Aorta (tissue), 5 donors: Measurements from ENCODE around the gene ARSI. TPM values are rescaled to one million over a fixed set of nuclear protein-coding genes. Genes with fewer than 3 reads are reported as not detected.

ENCODE experiments used
- ATAC-seq: fragments of 200-7000 bp; cut with Tn5 transposase; one replicate; pipeline ENCODE4 v1.9.1; 2022; ENCODE audit warnings: moderate library complexity; ENCODE audit not compliant: low FRiP score
- DNase-seq, 2 donors: peaks; one replicate each; pipeline ENCODE4 v3.0.0-alpha.2; 2020
- H3K27ac ChIP-seq, 2 donors: one replicate each; pipeline ENCODE4 v1.5.1; 2013; ENCODE audit warnings: low read length in 2 of 2, mild to moderate bottlenecking in 2 of 2, moderate library complexity in 2 of 2, control low read depth in 1 of 2, inconsistent platforms in 1 of 2, low read depth in 1 of 2
- H3K27me3 ChIP-seq, 2 donors: one replicate each; pipeline ENCODE4 v1.6.1; 2013; ENCODE audit warnings: control low read depth in 1 of 2, low read length in 1 of 2, mild to moderate bottlenecking in 1 of 2, moderate library complexity in 1 of 2; ENCODE audit not compliant: insufficient read depth in 2 of 2, control insufficient read depth in 1 of 2
- H3K36me3 ChIP-seq, 2 donors: one replicate each; pipeline ENCODE4 v1.6.1; 2013; ENCODE audit warnings: control low read depth in 1 of 2, low read length in 1 of 2, mild to moderate bottlenecking in 1 of 2; ENCODE audit not compliant: insufficient read depth in 2 of 2, control insufficient read depth in 1 of 2
- H3K4me1 ChIP-seq, 2 donors: one replicate each; pipeline ENCODE4 v1.6.1; 2013; ENCODE audit warnings: low read length in 2 of 2, control low read depth in 1 of 2, mild to moderate bottlenecking in 1 of 2, moderate library complexity in 1 of 2; ENCODE audit not compliant: insufficient read depth in 2 of 2, control insufficient read depth in 1 of 2
- H3K4me3 ChIP-seq, 2 donors: one replicate each; pipeline ENCODE4 v1.5.1; 2013; ENCODE audit warnings: low read length in 2 of 2, control low read depth in 1 of 2, mild to moderate bottlenecking in 1 of 2
- H3K9me3 ChIP-seq: one replicate; pipeline ENCODE4 v1.6.1; 2013; ENCODE audit warnings: mild to moderate bottlenecking, low read length; ENCODE audit not compliant: control insufficient read depth
- WGBS, 2 donors: extraction: QIAGEN DNeasy Blood & Tissue Kit; methylation state at CpG; one replicate each; pipeline ENCODE4 v1.1.7; 2013; 5-methylcytosine and 5-hydroxymethylcytosine counted together
- intact Hi-C, 2 donors: fragments of 100-400 bp; cut with DNase I; formaldehyde crosslinking; loops; one replicate each; pipeline versions ENCODE4 v1.14.2 to v1.15.0; 2022
- polyA plus RNA-seq, 2 donors: library from polyadenylated mRNA; stranded (reverse); fragments of 200-250 nt; gene quantifications; one replicate each; pipeline ENCODE4 v1.2.3, GENCODE V29; 2013
- total RNA-seq, 2 donors: library from RNA; stranded (reverse); fragmentation: NEBNext Ultra II Directional; extraction: Animal tissue kit (Norgen Biotek cat#: 25700); gene quantifications; one replicate each; pipeline ENCODE4 v1.2.1, GENCODE V29; 2021
- donor health status: healthy with polysubstance abuse.
- donor health status: Bipolar disorder and iron deficiency.
- donor health status: DM: no; HTN: no; CAD: no.
- donor health status: DM: no; HTN: no; CAD: no.
- donor health status: DM: yes; HTN: yes; CAD: no.

Gene ARSI
- total and polyA plus RNA-seq, 4 donors, result 0.91 to 2.7 TPM; not detected in 2

DNA sequence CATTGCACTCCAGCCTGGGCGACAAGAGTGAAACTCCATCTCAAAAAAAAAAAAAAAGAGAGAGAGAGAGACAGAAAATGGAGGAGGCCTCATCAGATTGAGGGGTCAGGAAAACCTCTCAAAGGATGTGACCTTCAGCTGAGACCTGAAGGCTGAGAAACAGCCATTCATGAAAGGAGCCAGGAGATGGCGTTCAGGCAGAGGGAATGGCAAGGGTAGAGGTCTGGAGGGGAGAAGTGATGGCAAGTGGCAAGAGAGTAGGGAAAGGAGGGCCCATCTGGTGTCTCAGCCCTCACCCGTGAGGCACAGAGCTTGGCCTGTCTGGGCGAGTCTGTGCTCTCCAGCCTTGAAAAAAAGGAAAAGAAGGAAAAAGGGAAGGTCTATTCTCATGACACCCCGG lies 30.2 kb downstream of the ARSI start:
- WGBS, 2 donors, result 78 to 81% methylated on average over 4 to 5 of the region's 5 CpGs
- H3K9me3 ChIP-seq, result no peaks in the 10 kb centered on the region
- ATAC-seq (no peak), DNase-seq (no peak)
- no peaks in the 10 kb centered on the region for H3K27me3 ChIP-seq
- H3K4me1 ChIP-seq, result no peaks in the 10 kb centered on the region
- no peak overlapping the region for H3K4me3 ChIP-seq
- intact Hi-C loops, result no loop called here
- H3K27ac ChIP-seq, result no peak overlapping the region
- no peaks in the 10 kb centered on the region for H3K36me3 ChIP-seq

DNA sequence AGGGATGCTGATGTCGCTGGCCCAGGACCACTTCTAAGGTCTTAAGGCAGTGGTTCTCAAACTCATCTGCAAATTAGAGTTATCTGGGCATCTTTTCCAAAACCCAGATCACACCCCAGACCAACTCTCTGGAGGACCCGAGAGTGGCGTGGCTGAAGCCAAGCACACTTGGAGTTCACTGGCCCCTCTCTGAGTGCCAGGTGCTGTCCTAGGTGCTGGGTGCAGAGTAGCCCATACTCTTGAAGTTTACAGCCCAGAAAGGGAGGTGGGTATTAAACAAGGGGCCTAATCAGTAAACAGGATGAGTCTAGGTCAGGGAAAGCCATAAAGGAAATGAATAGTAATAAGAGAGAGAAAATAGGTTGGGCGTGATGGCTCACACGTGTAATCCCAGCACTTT lies 30.8 kb downstream of the ARSI start:
- no peaks in the 10 kb centered on the region for H3K9me3 ChIP-seq
- DNase-seq, result no peak
- no peak overlapping the region for H3K27ac ChIP-seq
- H3K4me3 ChIP-seq, result no peak overlapping the region
- intact Hi-C loops, result no loop called here
- no peaks in the 10 kb centered on the region for H3K27me3 ChIP-seq
- no peaks in the 10 kb centered on the region for H3K36me3 ChIP-seq
- no peak for ATAC-seq
- 91 to 93% methylated on average over 5 of the region's 5 CpGs for WGBS, 2 donors
- H3K4me1 ChIP-seq, result no peaks in the 10 kb centered on the region

DNA sequence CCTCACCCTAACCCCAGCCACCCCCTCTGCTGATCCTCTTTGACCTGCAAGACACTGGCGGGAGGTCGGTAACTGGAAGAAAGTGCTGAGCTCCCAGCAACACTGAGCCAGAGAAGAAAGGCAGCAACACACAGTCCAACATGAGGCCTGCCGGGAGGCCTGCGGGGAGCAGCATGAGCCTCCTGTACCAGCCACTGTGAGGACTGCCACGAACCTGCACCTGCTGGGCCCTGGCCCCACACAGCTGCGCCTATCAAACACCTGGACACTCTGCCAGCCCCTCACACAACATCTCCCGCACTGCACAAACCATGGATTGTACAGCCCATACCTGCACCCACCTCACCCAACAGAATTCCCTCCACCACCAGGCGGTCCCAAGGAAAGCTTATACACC lies 31.4 kb downstream of the ARSI start:
- Histone ChIP-seq H3K27ac (no peak overlapping the region), H3K9me3 (no peaks in the 10 kb centered on the region), H3K27me3 (no peaks in the 10 kb centered on the region), H3K4me3 (no peak overlapping the region), H3K36me3 (no peaks in the 10 kb centered on the region), H3K4me1 (no peaks in the 10 kb centered on the region)
- 87 to 91% methylated on average over 8 of the region's 8 CpGs for WGBS, 2 donors
- no peak for DNase-seq
- no peak for ATAC-seq
- intact Hi-C loops, result no loop called here

DNA sequence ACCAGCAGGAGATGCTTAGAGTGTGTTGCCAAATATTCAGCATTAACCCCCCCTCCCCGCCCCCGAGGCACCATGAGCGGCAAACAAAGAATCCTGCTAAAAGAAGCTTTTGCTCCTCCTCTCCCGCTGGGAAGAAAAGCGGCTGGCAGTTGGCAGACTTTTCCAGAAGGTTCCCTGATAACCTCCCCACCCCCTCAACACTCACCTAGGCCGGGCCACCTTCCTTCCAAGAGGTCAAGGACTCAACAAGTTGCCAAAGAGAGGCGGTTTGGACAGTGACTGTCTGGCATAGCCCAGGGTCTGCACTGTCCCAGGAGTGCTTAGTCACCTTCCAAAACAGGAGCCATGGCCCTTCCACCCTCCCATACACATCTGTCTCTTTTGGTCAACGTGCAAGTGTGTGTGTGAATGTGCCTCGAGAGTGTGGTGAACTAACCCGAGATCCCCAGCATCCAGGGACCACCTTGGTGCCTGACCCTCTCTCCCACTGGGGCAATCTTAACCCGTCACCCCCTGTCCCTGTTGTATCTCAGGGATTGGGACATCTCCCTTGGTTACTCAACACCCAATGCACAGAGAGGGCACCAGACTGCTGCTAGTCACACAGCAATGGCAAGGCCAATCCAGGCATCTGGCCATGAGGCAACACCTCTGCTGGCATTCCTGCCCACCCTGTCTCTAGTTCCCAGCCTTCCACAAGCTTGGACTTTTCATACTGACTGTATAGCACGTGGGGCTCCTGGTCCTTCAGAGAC lies 32.0 kb downstream of the ARSI start:
- no peak overlapping the region for H3K27ac ChIP-seq
- 66 to 73% methylated on average over 12 of the region's 12 CpGs for WGBS, 2 donors
- ATAC-seq (no peak), DNase-seq (no peak)
- H3K27me3 ChIP-seq, result no peaks in the 10 kb centered on the region
- no peaks in the 10 kb centered on the region for H3K36me3 ChIP-seq
- no peaks in the 10 kb centered on the region for H3K4me1 ChIP-seq
- intact Hi-C loops, result no loop called here
- no peaks in the 10 kb centered on the region for H3K9me3 ChIP-seq
- no peak overlapping the region for H3K4me3 ChIP-seq

DNA sequence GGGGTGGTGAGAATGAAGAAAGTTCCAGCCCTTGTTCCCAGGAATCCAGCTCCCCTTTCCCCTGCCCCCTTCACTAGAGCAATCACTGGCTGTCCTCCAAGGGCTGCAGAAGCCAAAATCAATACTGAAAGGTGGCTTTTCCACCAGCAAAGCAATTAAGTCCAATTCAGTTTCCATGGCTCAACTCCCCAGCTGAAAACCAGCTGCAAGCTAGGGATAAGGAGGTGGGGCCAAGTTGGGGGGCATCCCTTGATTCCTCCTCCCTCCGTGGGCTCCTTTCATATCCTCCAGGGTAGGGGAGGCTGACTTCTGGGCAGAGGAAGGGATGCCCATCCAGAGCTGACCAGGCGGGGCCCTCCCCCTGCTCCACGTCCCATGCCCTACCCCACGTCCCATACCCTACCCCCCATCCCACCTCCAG lies 35.8 kb downstream of the ARSI start:
- intact Hi-C loops, result no loop called here
- Histone ChIP-seq H3K27me3 (no peaks in the 10 kb centered on the region), H3K36me3 (no peaks in the 10 kb centered on the region), H3K27ac (no peak overlapping the region), H3K4me1 (no peaks in the 10 kb centered on the region), H3K4me3 (no peak overlapping the region), H3K9me3 (no peaks in the 10 kb centered on the region)
- 63 to 69% methylated on average over 4 of the region's 4 CpGs for WGBS, 2 donors
- ATAC-seq, result no peak
- no peak for DNase-seq

DNA sequence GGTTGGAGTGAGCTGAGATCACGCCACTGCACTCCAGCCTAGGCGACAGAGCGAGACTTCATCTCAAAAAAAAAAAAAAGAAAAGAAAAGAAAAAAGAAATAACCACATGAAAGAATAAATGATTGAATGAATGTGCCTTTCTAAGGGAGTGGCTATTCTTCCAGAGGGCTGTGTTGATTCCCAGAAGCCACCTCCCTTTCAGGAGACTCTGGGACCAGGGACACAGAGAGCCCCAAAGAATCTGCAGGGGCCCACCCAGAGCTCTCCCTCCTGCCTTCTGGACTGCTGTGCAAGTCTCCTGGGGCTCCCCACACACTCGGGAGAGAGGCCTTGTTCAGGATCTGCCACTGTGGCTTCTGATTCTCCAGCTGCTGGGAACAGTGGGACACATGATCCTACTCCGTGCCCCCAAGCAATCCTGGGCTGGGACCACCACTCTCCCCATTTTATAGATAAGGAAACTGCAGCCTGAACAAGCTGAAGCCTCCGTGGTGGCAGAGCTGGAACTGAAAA lies 36.8 kb downstream of the ARSI start:
- 75 to 77% methylated on average over 6 of the region's 6 CpGs for WGBS, 2 donors
- H3K4me3 ChIP-seq, result no peak overlapping the region
- ATAC-seq, result no peak
- intact Hi-C loops, result no loop called here
- DNase-seq, result peak in 1 of 2 donors; percentile 4
- H3K4me1 ChIP-seq, result no peaks in the 10 kb centered on the region
- H3K9me3 ChIP-seq, result no peaks in the 10 kb centered on the region
- no peaks in the 10 kb centered on the region for H3K36me3 ChIP-seq
- no peak overlapping the region for H3K27ac ChIP-seq
- H3K27me3 ChIP-seq, result no peaks in the 10 kb centered on the region

DNA sequence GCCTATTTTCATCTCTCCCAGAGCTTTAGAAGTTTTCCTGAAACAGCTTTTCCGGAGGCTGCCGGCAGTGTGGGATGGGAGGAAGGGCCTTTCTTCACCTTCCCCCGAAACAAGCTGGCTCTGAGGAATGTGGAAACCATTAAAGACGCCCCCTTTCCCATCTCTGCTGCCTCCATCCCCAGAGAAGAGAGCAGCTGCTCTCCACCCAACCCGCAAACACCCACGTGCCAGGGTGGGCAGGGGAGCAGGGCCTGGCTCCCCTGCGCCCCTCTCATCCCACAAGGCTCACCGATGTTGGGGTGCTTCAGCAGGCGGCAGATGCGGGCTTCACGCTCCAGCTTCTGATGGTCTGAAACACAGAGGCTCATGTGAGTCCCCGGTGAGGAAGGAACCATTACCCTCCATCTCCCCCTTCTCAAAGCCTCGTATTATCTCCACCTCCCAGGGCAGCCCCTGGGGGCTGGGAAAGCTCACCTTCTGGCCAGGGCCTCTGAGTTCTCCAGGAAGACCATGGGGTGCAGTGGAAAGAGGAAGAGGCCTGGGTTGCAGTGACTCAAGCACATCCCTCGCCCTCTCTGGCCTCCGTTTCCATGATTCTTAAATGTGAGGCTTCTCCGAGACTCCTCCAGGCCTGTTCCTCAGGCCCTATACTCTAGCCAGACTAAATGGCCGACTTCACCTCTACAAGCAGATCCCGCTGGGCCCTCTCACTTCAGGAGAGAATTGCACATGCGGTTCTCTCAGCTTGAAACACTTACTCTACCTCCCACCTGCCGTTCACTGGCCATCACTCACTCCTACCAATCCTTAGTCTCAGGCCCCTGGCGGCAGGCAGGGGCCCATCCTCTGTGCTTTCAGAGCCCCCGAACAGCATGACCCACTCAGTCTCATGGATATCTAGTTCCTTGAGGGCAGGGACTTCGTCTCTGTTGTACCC lies 37.8 kb downstream of the ARSI start:
- ATAC-seq (no peak), DNase-seq (peak in 1 of 2 donors; percentile 16)
- no peaks in the 10 kb centered on the region for H3K9me3 ChIP-seq
- intact Hi-C loops, result no loop called here
- no peaks in the 10 kb centered on the region for H3K4me1 ChIP-seq
- no peak overlapping the region for H3K4me3 ChIP-seq
- 94% methylated on average over 23 of the region's 23 CpGs for WGBS, 2 donors
- no peaks in the 10 kb centered on the region for H3K36me3 ChIP-seq
- no peak overlapping the region for H3K27ac ChIP-seq
- no peaks in the 10 kb centered on the region for H3K27me3 ChIP-seq

DNA sequence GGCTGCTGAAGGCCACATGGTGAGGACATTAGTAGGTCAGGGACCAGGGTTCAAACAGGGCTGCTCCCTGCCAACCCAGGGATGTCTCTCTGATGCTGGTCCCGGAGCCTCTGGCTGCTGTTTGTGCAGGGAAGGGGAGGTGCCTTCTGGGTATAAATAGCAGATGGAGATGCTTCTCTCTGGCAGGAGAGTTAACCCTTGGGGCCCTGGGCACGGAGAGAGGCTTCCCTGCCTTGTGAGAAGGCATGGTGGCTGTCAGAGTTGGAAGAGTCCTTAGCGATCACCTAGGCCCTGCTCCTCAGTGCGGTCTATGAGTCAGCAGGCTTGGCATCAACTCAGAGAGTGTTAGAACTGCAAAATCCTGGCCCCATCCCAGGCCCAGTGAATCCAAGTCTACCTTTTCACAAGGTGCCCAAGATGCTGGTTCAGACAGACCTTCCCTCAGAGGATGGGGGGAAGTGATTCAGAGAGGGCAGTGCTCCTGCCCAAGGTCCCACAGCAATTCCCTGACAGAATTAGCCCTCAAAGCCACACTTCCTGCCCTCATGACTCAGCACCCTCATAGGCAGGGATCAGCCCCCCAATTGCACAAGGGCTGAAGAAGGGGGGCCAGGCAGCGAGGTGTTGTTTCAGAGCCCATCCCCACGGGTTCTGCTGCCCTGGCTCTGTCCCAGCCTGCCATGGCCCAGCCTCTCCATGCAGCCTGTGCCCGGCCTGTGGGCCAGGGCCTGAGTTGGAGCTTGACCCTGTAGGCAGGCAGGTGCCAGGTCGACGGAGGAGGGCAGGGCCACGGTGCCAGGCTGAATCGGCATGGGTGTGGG lies 38.7 kb downstream of the ARSI start:
- Histone ChIP-seq H3K4me1 (no peaks in the 10 kb centered on the region), H3K27ac (no peak overlapping the region), H3K4me3 (no peak overlapping the region), H3K27me3 (no peaks in the 10 kb centered on the region), H3K9me3 (no peaks in the 10 kb centered on the region), H3K36me3 (no peaks in the 10 kb centered on the region)
- no peak for ATAC-seq
- intact Hi-C loops, result no loop called here
- DNase-seq, result peak in 1 of 2 donors; percentile 51
- WGBS, 2 donors, result 57 to 61% methylated on average over 11 of the region's 11 CpGs
